ENCODE measurements around the gene NAALAD2. TPM values are rescaled to one million over a fixed set of nuclear protein-coding genes. Genes with fewer than 3 reads are reported as not detected.
A peak's percentile ranks its signal among the peaks of the same experiment; 100 is the strongest.

The NAALAD2 gene
- total and polyA plus RNA-seq, 4 donors: 0.21 to 3.3 (median 1.1) TPM

DNA sequence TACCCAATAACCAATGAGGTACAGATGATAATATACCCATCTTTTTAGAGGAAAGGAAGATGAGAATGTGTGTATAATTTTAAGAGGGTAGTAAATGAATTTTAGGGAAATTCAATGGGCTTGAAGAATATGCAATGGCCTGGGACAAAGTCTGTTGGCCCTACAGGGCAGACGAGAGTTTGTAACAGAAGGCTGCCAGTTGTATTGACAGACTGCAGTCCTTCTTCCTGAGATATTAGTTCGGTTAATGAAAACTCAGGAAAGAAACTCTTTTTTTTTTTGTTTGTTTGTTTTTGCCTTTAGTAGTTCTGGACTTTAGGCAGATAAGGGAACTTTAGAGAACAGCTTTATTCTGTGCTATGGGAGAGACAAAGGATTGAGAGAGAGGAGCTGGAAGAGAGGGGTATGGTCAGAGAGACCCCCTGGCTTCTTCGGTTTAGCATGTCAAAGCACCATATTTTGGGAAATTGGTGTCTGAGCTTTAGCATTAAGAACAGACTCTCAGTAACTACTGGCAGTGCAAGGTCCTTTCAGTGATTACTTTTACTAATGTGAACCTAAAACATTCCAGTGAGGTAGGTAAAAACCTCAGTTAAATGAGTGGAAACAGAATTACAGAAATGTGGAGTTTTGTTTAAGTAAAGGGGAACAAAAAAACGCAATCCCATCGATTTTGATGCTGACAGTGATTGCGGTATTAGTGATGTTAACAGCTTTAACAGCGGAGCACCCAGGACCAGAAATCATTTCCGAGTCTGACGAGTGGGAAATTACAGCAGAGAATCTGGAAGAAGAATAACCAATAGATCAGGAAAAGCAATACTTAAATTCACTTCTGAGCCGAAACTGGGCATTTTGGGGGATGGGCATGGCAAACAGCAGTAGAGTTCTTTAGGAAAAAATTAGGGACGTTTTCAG, 644 bp upstream of the NAALAD2 start:
- Histone ChIP-seq H3K27me3 (ENCODE audit: control insufficient read depth in 4 of 4, insufficient read depth in 4 of 4, low read length in 3 of 4) (peaks cover 0 to 7% (median 2%) of the 10 kb centered on the region in 4 donors), H3K4me1 (ENCODE audit: control insufficient read depth in 4 of 4, insufficient read depth in 4 of 4, low read length in 3 of 4) (peaks cover 0 to 13% (median 8%) of the 10 kb centered on the region in 4 donors), H3K9ac (ENCODE audit: low read depth in 1 of 2, low read length in 2 of 2) (no peak overlapping the region), H3K27ac (ENCODE audit: low read depth in 1 of 2, low read length in 2 of 2) (no peak overlapping the region), H3K4me3 (ENCODE audit: low read depth in 1 of 3, low read length in 3 of 3) (peak overlapping the region; percentile 32 to 55 (median 55)), H3K36me3 (ENCODE audit: control insufficient read depth in 4 of 4, insufficient read depth in 3 of 4, low read depth in 1 of 4, low read length in 3 of 4) (no peaks in the 10 kb centered on the region), H3K9me3 (ENCODE audit: control insufficient read depth in 4 of 4, low read length in 3 of 4) (no peaks in the 10 kb centered on the region)
- WGBS: 24% methylated on average over 11 of the region's 11 CpGs
- TF ChIP-seq FOXA2 (IDR thresholded peaks at IDR 0.05) (no peak), NR2F2 (IDR thresholded peaks at IDR 0.05) (no peak), TAF1 (conservative IDR thresholded peaks at IDR 0.05) (no peak), JUND (IDR thresholded peaks at IDR 0.05) (no peak), SP1 (IDR thresholded peaks at IDR 0.05) (no peak), RXRA (IDR thresholded peaks at IDR 0.05) (no peak), RAD21 (IDR thresholded peaks at IDR 0.05) (no peak), EGR1 (IDR thresholded peaks at IDR 0.05; ENCODE audit: low read depth in 2 of 2) (no peak)
- TF ChIP-seq, protein P1, sequence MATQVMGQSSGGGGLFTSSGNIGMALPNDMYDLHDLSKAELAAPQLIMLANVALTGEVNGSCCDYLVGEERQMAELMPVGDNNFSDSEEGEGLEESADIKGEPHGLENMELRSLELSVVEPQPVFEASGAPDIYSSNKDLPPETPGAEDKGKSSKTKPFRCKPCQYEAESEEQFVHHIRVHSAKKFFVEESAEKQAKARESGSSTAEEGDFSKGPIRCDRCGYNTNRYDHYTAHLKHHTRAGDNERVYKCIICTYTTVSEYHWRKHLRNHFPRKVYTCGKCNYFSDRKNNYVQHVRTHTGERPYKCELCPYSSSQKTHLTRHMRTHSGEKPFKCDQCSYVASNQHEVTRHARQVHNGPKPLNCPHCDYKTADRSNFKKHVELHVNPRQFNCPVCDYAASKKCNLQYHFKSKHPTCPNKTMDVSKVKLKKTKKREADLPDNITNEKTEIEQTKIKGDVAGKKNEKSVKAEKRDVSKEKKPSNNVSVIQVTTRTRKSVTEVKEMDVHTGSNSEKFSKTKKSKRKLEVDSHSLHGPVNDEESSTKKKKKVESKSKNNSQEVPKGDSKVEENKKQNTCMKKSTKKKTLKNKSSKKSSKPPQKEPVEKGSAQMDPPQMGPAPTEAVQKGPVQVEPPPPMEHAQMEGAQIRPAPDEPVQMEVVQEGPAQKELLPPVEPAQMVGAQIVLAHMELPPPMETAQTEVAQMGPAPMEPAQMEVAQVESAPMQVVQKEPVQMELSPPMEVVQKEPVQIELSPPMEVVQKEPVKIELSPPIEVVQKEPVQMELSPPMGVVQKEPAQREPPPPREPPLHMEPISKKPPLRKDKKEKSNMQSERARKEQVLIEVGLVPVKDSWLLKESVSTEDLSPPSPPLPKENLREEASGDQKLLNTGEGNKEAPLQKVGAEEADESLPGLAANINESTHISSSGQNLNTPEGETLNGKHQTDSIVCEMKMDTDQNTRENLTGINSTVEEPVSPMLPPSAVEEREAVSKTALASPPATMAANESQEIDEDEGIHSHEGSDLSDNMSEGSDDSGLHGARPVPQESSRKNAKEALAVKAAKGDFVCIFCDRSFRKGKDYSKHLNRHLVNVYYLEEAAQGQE (IDR thresholded peaks at IDR 0.05): no peak
- TF ChIP-seq, protein P2, sequence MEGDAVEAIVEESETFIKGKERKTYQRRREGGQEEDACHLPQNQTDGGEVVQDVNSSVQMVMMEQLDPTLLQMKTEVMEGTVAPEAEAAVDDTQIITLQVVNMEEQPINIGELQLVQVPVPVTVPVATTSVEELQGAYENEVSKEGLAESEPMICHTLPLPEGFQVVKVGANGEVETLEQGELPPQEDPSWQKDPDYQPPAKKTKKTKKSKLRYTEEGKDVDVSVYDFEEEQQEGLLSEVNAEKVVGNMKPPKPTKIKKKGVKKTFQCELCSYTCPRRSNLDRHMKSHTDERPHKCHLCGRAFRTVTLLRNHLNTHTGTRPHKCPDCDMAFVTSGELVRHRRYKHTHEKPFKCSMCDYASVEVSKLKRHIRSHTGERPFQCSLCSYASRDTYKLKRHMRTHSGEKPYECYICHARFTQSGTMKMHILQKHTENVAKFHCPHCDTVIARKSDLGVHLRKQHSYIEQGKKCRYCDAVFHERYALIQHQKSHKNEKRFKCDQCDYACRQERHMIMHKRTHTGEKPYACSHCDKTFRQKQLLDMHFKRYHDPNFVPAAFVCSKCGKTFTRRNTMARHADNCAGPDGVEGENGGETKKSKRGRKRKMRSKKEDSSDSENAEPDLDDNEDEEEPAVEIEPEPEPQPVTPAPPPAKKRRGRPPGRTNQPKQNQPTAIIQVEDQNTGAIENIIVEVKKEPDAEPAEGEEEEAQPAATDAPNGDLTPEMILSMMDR (IDR thresholded peaks at IDR 0.05; ENCODE audit: low read depth, low read length, missing input control): no peak
- no peak for DNase-seq (ENCODE audit: low spot score)

DNA sequence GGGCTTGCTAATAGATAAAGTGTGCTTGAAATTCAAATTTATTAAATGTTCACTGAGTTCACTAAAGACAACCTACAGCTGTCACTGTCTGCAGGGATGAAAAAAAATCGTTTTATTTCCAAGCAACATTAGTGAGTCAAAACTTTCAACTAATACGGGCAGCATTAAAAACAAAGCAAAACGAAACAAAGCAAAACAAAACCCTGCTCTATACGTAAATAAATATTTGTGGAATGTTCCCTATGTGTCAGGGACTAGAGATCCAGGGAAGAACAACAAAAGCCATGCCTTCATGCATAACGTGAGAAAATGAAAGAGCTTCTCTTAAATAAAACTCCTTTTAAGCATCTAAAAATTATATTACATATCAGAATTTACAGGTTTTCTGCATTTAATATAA, 553 bp downstream of the NAALAD2 start:
- peaks cover 0 to 7% (median 2%) of the 10 kb centered on the region in 4 donors for H3K27me3 ChIP-seq (ENCODE audit: control insufficient read depth in 4 of 4, insufficient read depth in 4 of 4, low read length in 3 of 4)
- peak overlapping the region in 1 of 2 donors; percentile 44 for H3K9ac ChIP-seq (ENCODE audit: low read depth in 1 of 2, low read length in 2 of 2)
- peaks cover 0 to 13% (median 8%) of the 10 kb centered on the region in 4 donors for H3K4me1 ChIP-seq (ENCODE audit: control insufficient read depth in 4 of 4, insufficient read depth in 4 of 4, low read length in 3 of 4)
- 4% methylated on average over 5 of the region's 5 CpGs for WGBS
- no peaks in the 10 kb centered on the region for H3K36me3 ChIP-seq (ENCODE audit: control insufficient read depth in 4 of 4, insufficient read depth in 3 of 4, low read depth in 1 of 4, low read length in 3 of 4)
- H3K9me3 ChIP-seq (ENCODE audit: control insufficient read depth in 4 of 4, low read length in 3 of 4): no peaks in the 10 kb centered on the region
- no peak for DNase-seq (ENCODE audit: low spot score)
- H3K27ac ChIP-seq (ENCODE audit: low read depth in 1 of 2, low read length in 2 of 2): no peak overlapping the region
- peak overlapping the region; percentile 32 to 55 (median 55) for H3K4me3 ChIP-seq (ENCODE audit: low read depth in 1 of 3, low read length in 3 of 3)
- TF ChIP-seq RXRA (IDR thresholded peaks at IDR 0.05) (no peak), JUND (IDR thresholded peaks at IDR 0.05) (no peak), FOXA2 (IDR thresholded peaks at IDR 0.05) (no peak), NR2F2 (IDR thresholded peaks at IDR 0.05) (no peak), TAF1 (conservative IDR thresholded peaks at IDR 0.05) (no peak), FOXA1 (IDR thresholded peaks at IDR 0.05) (no peak), HNF4G (IDR thresholded peaks at IDR 0.05) (no peak), SP1 (IDR thresholded peaks at IDR 0.05) (no peak), YY1 (IDR thresholded peaks at IDR 0.05) (no peak)
- TF ChIP-seq, protein P3, sequence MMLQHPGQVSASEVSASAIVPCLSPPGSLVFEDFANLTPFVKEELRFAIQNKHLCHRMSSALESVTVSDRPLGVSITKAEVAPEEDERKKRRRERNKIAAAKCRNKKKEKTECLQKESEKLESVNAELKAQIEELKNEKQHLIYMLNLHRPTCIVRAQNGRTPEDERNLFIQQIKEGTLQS (IDR thresholded peaks at IDR 0.05): no peak
- TF ChIP-seq, protein P4, sequence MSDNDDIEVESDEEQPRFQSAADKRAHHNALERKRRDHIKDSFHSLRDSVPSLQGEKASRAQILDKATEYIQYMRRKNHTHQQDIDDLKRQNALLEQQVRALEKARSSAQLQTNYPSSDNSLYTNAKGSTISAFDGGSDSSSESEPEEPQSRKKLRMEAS (IDR thresholded peaks at IDR 0.05): no peak
- TF ChIP-seq, protein P2 (IDR thresholded peaks at IDR 0.05; ENCODE audit: low read depth, low read length, missing input control): no peak
- TF ChIP-seq, protein P5, sequence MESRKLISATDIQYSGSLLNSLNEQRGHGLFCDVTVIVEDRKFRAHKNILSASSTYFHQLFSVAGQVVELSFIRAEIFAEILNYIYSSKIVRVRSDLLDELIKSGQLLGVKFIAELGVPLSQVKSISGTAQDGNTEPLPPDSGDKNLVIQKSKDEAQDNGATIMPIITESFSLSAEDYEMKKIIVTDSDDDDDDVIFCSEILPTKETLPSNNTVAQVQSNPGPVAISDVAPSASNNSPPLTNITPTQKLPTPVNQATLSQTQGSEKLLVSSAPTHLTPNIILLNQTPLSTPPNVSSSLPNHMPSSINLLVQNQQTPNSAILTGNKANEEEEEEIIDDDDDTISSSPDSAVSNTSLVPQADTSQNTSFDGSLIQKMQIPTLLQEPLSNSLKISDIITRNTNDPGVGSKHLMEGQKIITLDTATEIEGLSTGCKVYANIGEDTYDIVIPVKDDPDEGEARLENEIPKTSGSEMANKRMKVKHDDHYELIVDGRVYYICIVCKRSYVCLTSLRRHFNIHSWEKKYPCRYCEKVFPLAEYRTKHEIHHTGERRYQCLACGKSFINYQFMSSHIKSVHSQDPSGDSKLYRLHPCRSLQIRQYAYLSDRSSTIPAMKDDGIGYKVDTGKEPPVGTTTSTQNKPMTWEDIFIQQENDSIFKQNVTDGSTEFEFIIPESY (IDR thresholded peaks at IDR 0.05): no peak
- TF ChIP-seq, protein P1 (IDR thresholded peaks at IDR 0.05): no peak

Data from liver (tissue), 9 donors.